HepG2 (cell line): Measurements from ENCODE around the gene MXRA8. TPM values are rescaled to one million over a fixed set of nuclear protein-coding genes. Genes with fewer than 3 reads are reported as not detected.
A peak's percentile ranks its signal among the peaks of the same experiment; 100 is the strongest.

ENCODE experiments used
- ATF7-NPFF ChIP-seq: sonication (generic); formaldehyde crosslinking; IDR thresholded peaks from 2 replicates; pipeline ENCODE4 v1.8.1; 2023; ENCODE audit warnings: mild to moderate bottlenecking, low read depth, missing genetic modification reagents, moderate library complexity
- BCL6 ChIP-seq: IDR thresholded peaks from 2 replicates; pipeline ENCODE4 v1.6.1; 2016; ENCODE audit warnings: missing genetic modification reagents, missing compliant biosample characterization
- BORCS8-MEF2B ChIP-seq: sonication (generic); formaldehyde crosslinking; IDR thresholded peaks from 2 replicates; pipeline ENCODE4 v1.8.0; 2022; ENCODE audit warnings: mild to moderate bottlenecking, missing genetic modification reagents
- ELF1 ChIP-seq: sonication (generic); formaldehyde crosslinking; IDR thresholded peaks from 2 replicates; pipeline ENCODE4 v1.4.0; 2020; ENCODE audit warnings: missing genetic modification reagents
- ETV6 ChIP-seq: sonication (generic); formaldehyde crosslinking; conservative IDR thresholded peaks from 2 replicates; pipeline ENCODE4 v1.4.0; 2020; ENCODE audit warnings: missing genetic modification reagents
- HMG20B ChIP-seq: conservative IDR thresholded peaks from 2 replicates; pipeline ENCODE4 v1.6.1; 2016; ENCODE audit warnings: missing genetic modification reagents, missing compliant biosample characterization
- KLF16 ChIP-seq, 2 experiments: sonication (generic) in 1 of 2; formaldehyde crosslinking in 1 of 2; IDR thresholded peaks; 2 replicates each; pipeline versions ENCODE4 v1.6.1 to v1.8.0; 2016 to 2023; ENCODE audit warnings: missing genetic modification reagents in 2 of 2, missing compliant biosample characterization in 1 of 2
- NFYB ChIP-seq: sonication (generic); formaldehyde crosslinking; IDR thresholded peaks from 2 replicates; pipeline ENCODE4 v1.4.0; 2020; ENCODE audit warnings: missing genetic modification reagents
- NR2F2 ChIP-seq: IDR thresholded peaks from 2 replicates; pipeline ENCODE4 v1.6.1; 2012; ENCODE audit warnings: low read depth, inconsistent platforms, borderline replicate concordance
- RARA ChIP-seq: IDR thresholded peaks from 2 replicates; pipeline ENCODE4 v1.6.1; 2016; ENCODE audit warnings: missing genetic modification reagents, missing compliant biosample characterization
- SATB2 ChIP-seq: sonication (generic); formaldehyde crosslinking; IDR thresholded peaks from 2 replicates; pipeline ENCODE4 v1.5.0; 2020; ENCODE audit warnings: missing genetic modification reagents
- SMYD3 ChIP-seq: sonication (generic); formaldehyde crosslinking; IDR thresholded peaks from 2 replicates; pipeline ENCODE4 v1.8.1; 2023; ENCODE audit warnings: mild to moderate bottlenecking, missing genetic modification reagents
- SP2 ChIP-seq: sonication (generic); formaldehyde crosslinking; IDR thresholded peaks from 2 replicates; pipeline ENCODE4 v1.5.1; 2020; ENCODE audit warnings: mild to moderate bottlenecking, missing genetic modification reagents
- SPEN ChIP-seq: sonication (generic); formaldehyde crosslinking; IDR thresholded peaks from 2 replicates; pipeline ENCODE4 v1.5.1; 2020; ENCODE audit warnings: low read depth, mild to moderate bottlenecking, missing genetic modification reagents
- TSC22D2 ChIP-seq: sonication (generic); formaldehyde crosslinking; IDR thresholded peaks from 2 replicates; pipeline ENCODE4 v1.5.1; 2020; ENCODE audit warnings: missing genetic modification reagents, mild to moderate bottlenecking, borderline replicate concordance
- ZBTB1 ChIP-seq: sonication (generic); formaldehyde crosslinking; IDR thresholded peaks from 2 replicates; pipeline ENCODE4 v1.4.0; 2020; ENCODE audit warnings: missing genetic modification reagents, borderline replicate concordance
- ZC3H13 ChIP-seq: sonication (generic); formaldehyde crosslinking; IDR thresholded peaks from 2 replicates; pipeline ENCODE4 v1.8.1; 2023; ENCODE audit warnings: mild to moderate bottlenecking, missing genetic modification reagents, moderate library complexity
- ZFP41 ChIP-seq: sonication (generic); formaldehyde crosslinking; IDR thresholded peaks from 2 replicates; pipeline ENCODE4 v1.4.0; 2020; ENCODE audit warnings: mild to moderate bottlenecking, missing genetic modification reagents, borderline replicate concordance
- ZFP82 ChIP-seq: sonication (generic); formaldehyde crosslinking; IDR thresholded peaks from 2 replicates; pipeline ENCODE4 v1.5.1; 2020; ENCODE audit warnings: mild to moderate bottlenecking, missing genetic modification reagents, borderline replicate concordance
- ZFY ChIP-seq: sonication (generic); formaldehyde crosslinking; IDR thresholded peaks from 2 replicates; pipeline ENCODE4 v1.4.0; 2020; ENCODE audit warnings: missing genetic modification reagents
- ZFYVE20 ChIP-seq: sonication (generic); formaldehyde crosslinking; IDR thresholded peaks from 2 replicates; pipeline ENCODE4 v1.8.0; 2023; ENCODE audit warnings: low read depth, mild to moderate bottlenecking, moderate library complexity, missing genetic modification reagents, borderline replicate concordance
- ZNF772 ChIP-seq: sonication (generic); formaldehyde crosslinking; IDR thresholded peaks from 2 replicates; pipeline ENCODE4 v1.5.0; 2020; ENCODE audit warnings: mild to moderate bottlenecking, missing genetic modification reagents
- ZSCAN21 ChIP-seq: sonication (generic); formaldehyde crosslinking; IDR thresholded peaks from 2 replicates; pipeline ENCODE4 v1.8.0; 2022; ENCODE audit warnings: mild to moderate bottlenecking, missing genetic modification reagents, moderate library complexity, borderline replicate concordance
- polyA plus RNA-seq, 8 experiments: library from polyadenylated mRNA; depleted of rRNA in 3 of 8; stranded (reverse) in 7 of 8; unstranded in 1 of 8; fragments of >200 nt; fragmentation: Illumina TruSeq in 4 of 8; extraction: Trizol in 4 of 8; gene quantifications; 2 replicates each; pipeline versions ENCODE4 v1.2.1 to v1.2.3, GENCODE V29; 2011 to 2016; ENCODE audit warnings: low read depth in 4 of 8, missing spikeins in 1 of 8, mixed read lengths in 1 of 8; ENCODE audit not compliant: insufficient read depth in 1 of 8
- total RNA-seq, 5 experiments: library from RNA; depleted of rRNA; stranded (reverse); fragments of >200 nt; fragmentation: Illumina TruSeq; extraction: Trizol; gene quantifications; 2 replicates each; pipeline ENCODE4 v1.2.3, GENCODE V29; 2016; ENCODE audit warnings: low read depth in 1 of 5
- TF ChIP-seq, protein P1 (sequence below): sonication (generic); formaldehyde crosslinking; IDR thresholded peaks from 2 replicates; pipeline ENCODE4 v1.4.0; 2020; ENCODE audit warnings: mild to moderate bottlenecking, missing genetic modification reagents
- TF ChIP-seq, protein P2 (sequence below): IDR thresholded peaks from 2 replicates; pipeline ENCODE4 v1.6.1; 2016; ENCODE audit warnings: missing genetic modification reagents, missing compliant biosample characterization

MXRA8 gene
- total and polyA plus RNA-seq, 2 of the 13 experiments (the other 11 are each of a cell fraction or from before 2014, with no cell fraction given) = 19.8 to 44.8 TPM

DNA sequence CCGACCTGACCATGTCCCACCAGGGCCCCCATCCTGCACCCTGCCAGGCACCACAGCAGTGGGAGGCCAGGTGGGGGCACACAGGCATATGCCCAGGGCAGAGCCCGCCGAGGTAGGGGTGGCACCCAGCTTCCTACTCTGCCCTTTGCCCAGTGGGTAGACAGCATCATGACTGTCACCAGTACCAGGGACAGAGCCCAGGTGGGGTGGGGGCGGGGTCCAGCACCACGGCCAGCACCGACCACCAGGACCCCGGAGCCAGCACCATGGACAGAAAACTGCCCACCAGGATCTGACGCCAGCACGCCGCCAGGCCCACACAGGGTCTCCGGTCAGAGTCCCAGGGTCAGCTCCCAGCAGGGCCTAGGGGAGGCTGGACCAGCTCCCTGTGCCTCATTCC, 23.5 kb downstream of the MXRA8 start (continued):
- no peak for TF ChIP-seq SATB2 (CRISPR knock-in tag)
- TF ChIP-seq NR2F2 = no peak
- peak in 1 of 2 experiments; percentile 70; a peak in 1 of 4 replicates for TF ChIP-seq KLF16 (CRISPR knock-in tag; IDR thresholded peaks at IDR 0.05)
- TF ChIP-seq ATF7-NPFF = no peak
- no peak for TF ChIP-seq ELF1
- peak; percentile 53; the same call in 1 of the 2 replicates for TF ChIP-seq RARA (CRISPR knock-in tag)
- peak; percentile 55; the same call in 1 of the 2 replicates for TF ChIP-seq ZC3H13 (CRISPR knock-in tag)
- peak; percentile 88; the same call in 1 of the 2 replicates for TF ChIP-seq TSC22D2 (CRISPR knock-in tag)
- TF ChIP-seq ZFP41 (CRISPR knock-in tag) = no peak
- no peak for TF ChIP-seq BCL6 (CRISPR knock-in tag)
- TF ChIP-seq ZFYVE20 (CRISPR knock-in tag) = peak; percentile 55; the same call in 1 of the 2 replicates
- no peak for TF ChIP-seq NFYB
- TF ChIP-seq ZSCAN21 (CRISPR knock-in tag) = peak; percentile 81; the same call in 1 of the 2 replicates
- no peak for TF ChIP-seq SPEN (CRISPR knock-in tag)
- TF ChIP-seq ZFY (CRISPR knock-in tag) = no peak
- 0 out of 2 replicates have a peak, but pooled peaks have one; percentile 71 for TF ChIP-seq ZFP82 (CRISPR knock-in tag)
- 0 out of 2 replicates have a peak, but pooled peaks have one; percentile 23 for TF ChIP-seq HMG20B (CRISPR knock-in tag)
- TF ChIP-seq SP2 (CRISPR knock-in tag) = no peak
- TF ChIP-seq, protein P1, sequence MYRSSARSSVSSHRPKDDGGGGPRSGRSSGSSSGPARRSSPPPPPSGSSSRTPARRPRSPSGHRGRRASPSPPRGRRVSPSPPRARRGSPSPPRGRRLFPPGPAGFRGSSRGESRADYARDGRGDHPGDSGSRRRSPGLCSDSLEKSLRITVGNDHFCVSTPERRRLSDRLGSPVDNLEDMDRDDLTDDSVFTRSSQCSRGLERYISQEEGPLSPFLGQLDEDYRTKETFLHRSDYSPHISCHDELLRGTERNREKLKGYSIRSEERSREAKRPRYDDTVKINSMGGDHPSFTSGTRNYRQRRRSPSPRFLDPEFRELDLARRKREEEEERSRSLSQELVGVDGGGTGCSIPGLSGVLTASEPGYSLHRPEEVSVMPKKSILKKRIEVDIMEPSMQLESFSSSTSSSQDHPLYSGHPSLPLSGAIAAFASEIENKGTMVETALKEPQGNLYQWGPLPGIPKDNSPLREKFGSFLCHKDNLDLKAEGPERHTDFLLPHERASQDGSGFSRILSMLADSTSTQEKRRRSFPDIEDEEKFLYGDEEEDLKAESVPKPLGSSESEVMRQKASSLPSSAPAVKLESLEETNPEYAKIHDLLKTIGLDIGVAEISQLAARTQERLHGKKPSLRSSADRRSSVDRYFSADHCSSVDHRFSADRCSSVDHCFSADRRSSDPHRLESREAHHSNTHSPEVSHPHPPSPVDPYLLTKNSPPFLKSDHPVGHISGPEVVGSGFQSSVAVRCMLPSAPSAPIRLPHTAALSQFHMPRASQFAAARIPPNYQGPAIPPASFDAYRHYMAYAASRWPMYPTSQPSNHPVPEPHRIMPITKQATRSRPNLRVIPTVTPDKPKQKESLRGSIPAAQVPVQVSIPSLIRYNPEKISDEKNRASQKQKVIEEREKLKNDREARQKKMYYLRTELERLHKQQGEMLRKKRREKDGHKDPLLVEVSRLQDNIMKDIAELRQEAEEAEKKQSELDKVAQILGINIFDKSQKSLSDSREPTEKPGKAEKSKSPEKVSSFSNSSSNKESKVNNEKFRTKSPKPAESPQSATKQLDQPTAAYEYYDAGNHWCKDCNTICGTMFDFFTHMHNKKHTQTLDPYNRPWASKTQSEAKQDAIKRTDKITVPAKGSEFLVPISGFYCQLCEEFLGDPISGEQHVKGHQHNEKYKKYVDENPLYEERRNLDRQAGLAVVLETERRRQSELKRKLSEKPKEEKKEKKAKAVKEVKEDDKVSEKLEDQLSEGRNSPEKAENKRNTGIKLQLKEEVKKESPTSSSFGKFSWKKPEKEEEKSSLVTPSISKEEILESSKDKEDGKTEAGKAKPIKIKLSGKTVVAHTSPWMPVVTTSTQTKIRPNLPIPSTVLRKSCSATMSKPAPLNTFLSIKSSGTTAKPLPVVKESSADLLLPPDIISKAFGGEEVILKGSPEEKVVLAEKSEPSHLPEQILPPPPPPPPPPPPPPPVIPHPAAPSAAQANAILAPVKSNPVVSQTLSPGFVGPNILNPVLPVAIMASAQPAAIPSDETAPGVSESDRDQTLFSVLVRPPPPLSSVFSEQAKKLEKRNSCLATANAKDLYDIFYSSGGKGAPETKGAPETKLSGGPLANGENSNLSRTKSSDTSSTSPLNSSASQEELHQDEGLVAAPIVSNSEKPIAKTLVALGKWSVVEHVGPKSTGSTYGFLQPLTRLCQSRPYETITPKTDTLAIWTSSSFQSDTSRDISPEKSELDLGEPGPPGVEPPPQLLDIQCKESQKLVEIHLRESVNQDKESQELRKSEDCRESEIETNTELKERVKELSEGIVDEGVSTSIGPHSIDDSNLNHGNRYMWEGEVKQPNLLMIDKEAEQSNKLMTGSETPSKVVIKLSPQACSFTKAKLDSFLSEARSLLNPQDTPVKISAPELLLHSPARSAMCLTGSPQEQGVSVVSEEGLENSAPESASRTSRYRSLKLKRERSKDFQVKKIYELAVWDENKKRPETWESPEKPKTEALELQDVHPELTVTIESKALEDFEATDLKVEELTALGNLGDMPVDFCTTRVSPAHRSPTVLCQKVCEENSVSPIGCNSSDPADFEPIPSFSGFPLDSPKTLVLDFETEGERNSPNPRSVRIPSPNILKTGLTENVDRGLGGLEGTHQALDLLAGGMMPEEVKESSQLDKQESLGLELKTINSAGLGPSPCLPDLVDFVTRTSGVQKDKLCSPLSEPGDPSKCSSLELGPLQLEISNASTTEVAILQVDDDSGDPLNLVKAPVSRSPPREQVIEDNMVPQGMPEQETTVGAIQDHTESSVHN (CRISPR knock-in tag) = no peak
- TF ChIP-seq ETV6 (CRISPR knock-in tag) = peak; percentile 92
- peak; percentile 83; the same call in 1 of the 2 replicates for TF ChIP-seq ZNF772
- no peak for TF ChIP-seq SMYD3 (CRISPR knock-in tag)
- peak; percentile 78 for TF ChIP-seq BORCS8-MEF2B
- 0 out of 2 replicates have a peak, but pooled peaks have one; percentile 57 for TF ChIP-seq ZBTB1 (CRISPR knock-in tag)
- TF ChIP-seq, protein P2, sequence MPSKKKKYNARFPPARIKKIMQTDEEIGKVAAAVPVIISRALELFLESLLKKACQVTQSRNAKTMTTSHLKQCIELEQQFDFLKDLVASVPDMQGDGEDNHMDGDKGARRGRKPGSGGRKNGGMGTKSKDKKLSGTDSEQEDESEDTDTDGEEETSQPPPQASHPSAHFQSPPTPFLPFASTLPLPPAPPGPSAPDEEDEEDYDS = no peak
